Hematopoietic multipotent progenitor cell treated with erythropoietin and hydrocortisone succinate and interleukin-3 and kit ligand, for 8 days (in vitro differentiated cells): Measurements from ENCODE around the gene EFCAB13.
A peak's percentile ranks its signal among the peaks of the same experiment; 100 is the strongest.

ENCODE experiments used
- DNase-seq: peaks from one replicate; pipeline ENCODE4 v3.0.0-alpha.2; 2015

Gene EFCAB13

DNA sequence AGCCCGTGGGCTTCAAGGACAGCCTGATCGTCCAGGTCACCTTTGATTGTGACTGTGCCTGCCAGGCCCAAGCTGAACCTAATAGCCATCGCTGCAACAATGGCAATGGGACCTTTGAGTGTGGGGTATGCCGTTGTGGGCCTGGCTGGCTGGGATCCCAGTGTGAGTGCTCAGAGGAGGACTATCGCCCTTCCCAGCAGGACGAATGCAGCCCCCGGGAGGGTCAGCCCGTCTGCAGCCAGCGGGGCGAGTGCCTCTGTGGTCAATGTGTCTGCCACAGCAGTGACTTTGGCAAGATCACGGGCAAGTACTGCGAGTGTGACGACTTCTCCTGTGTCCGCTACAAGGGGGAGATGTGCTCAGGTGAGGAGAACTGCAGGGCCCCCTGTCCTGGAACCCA lies 31.5 kb upstream of the EFCAB13 start:
- DNase-seq = no peak

- no peak for DNase-seq
Observed at GRCh38 chr17:47295037-47295873, 28.5 kb upstream of the EFCAB13 start.

DNA sequence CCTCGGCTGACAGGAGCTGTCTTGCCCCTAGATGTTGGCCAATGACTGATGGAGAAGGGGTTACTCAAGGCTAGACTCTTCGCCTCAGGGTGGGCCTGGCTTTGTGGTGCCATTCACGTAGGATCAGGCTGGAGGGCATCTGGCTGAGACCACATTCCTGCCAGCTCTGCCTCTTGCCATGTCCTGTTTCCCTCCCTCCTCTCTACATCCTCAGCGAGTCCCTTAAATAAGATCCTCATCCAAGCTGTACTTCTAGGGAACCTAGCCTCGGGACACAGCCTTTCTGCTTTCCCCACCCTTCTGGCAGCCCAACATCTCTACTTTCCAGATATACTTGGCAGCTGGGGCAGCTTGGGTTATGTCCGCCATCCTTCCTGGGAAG lies 27.9 kb upstream of the EFCAB13 start:
- DNase-seq = no peak

DNA sequence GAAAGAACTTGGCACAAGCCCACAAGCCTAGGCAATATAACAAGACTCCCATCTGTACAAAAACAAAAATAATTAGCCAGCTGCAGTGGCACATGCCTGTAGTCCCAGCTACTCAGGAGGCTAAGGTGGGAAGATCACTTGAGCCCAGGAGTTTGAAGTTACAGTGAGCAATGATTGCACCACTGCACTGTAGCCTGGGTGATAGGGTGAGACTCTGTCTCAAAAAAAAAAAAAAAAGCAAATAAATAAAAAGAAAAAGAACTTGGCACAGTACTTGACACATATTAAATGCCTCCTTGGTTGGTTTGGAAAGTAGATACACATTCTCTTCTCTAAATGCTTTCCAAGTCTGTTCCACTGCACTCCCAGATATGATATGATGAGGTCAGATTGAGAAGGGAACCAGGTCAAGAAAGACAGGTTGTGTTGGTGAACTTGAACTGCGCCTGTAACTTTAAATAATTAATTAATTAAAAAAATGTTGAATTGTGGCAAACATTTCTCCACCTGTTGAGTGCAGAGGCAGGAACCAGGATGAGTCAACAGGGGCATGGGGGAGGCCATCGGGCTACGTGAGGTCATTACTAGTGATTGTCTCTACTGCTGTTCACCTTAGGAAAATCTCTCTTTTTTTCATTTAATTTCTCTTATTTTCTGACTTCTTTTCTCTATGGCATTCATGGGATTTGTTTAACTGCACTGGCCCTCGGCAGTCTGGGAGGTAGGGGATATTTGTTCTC lies 25.9 kb upstream of the EFCAB13 start:
- no peak for DNase-seq

DNA sequence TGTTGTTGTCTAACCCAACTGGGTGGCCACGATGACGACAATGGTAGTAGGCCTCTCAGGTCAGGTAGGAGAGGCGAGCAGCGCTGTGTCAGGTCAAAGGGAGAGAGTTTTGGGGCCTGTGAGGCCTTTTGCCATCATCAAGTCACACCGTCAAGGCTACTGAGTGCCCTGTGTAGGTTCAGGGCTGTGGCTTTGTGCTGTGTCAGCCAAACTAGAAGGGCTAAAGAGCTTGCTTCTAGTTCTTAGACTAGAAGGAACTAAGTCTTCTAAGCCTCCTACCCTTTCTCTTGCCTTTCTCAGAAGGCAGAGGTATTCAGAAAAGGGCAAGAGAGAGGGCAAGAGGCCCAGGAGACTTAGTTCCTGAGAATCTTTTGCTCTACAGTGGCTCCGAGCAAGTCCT lies 25.0 kb upstream of the EFCAB13 start:
- DNase-seq = no peak

GRCh38 chr17:47299239-47299910 lies 24.4 kb upstream of the EFCAB13 start:
- DNase-seq = no peak

GRCh38 chr17:47300718-47301117 lies 23.0 kb upstream of the EFCAB13 start:
- DNase-seq = no peak

- no peak for DNase-seq
Observed at GRCh38 chr17:47301161-47301560, 22.6 kb upstream of the EFCAB13 start.

DNA sequence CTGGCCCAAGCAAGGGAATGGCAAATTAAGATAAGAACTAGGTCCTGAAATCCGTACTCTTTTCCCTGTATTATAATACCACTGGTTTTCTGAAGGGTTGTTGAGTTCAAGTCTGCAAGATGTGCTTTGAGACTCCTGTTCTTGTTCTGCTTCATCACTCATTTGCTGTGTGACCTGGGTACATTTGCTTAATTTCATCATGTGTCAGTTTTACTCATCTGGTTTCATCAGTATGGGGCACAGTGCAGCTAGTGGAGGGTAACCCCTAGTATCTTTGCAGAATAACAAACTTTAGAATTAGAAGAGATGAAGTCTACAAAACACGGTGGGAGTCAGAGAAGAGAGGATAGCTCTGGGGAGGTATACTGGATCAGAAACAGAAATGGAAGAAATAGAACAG lies 21.9 kb upstream of the EFCAB13 start:
- DNase-seq = no peak

DNA sequence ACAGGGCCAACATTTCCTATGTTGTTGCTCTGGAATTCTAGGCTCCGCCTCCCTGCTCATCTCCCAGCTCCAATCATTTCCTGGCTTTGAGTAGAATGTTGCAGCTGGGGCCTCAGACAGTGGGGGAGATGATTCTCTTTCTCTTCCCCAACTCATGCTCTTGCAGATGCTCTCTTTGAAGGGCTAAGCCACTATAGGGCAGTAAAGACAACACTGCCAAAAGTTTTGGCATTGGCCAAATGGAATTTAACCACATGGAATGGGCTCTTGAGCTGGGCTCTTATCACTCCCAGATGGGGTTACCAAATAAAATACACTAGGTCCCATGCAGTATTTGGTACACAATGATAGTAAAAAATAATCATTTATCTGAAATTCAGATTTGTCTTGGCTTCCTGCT lies 19.6 kb upstream of the EFCAB13 start:
- no peak for DNase-seq

GRCh38 chr17:47305302-47305923 lies 18.3 kb upstream of the EFCAB13 start:
- DNase-seq = no peak

DNA sequence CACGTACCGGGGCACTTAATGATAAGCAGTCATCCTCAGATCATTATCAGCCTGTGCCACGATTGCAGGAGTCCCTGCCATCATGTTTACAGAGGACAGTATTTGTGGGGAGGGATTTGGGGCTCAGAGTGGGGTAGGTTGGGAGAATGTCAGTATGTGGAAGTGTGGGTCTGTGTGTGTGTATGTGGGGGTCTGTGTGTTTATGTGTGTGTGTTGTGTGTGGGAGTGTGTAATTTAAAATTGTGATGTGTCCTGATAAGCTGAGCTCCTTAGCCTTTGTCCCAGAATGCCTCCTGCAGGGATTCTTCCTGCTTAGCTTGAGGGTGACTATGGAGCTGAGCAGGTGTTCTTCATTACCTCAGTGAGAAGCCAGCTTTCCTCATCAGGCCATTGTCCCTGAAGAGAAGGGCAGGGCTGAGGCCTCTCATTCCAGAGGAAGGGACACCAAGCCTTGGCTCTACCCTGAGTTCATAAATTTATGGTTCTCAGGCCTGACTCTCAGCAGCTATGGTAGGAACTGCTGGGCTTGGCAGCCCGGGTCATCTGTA lies 13.5 kb upstream of the EFCAB13 start:
- DNase-seq = no peak

DNA sequence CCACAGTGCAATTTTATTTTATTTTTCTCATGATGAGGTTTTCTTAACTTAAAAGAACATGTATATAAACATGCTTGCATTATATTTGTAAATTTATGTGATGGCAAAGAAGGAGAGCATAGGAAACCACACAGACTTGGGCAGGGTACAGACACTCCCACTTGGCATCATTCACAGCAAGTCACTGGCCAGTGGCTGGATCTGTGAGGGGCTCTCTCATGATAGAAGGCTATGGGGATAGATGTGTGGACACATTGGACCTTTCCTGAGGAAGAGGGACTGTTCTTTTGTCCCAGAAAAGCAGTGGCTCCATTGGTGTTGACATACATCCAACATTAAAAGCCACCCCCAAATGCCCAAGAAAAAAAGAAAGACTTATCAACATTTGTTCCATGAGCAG lies 12.3 kb upstream of the EFCAB13 start:
- DNase-seq = no peak

DNA sequence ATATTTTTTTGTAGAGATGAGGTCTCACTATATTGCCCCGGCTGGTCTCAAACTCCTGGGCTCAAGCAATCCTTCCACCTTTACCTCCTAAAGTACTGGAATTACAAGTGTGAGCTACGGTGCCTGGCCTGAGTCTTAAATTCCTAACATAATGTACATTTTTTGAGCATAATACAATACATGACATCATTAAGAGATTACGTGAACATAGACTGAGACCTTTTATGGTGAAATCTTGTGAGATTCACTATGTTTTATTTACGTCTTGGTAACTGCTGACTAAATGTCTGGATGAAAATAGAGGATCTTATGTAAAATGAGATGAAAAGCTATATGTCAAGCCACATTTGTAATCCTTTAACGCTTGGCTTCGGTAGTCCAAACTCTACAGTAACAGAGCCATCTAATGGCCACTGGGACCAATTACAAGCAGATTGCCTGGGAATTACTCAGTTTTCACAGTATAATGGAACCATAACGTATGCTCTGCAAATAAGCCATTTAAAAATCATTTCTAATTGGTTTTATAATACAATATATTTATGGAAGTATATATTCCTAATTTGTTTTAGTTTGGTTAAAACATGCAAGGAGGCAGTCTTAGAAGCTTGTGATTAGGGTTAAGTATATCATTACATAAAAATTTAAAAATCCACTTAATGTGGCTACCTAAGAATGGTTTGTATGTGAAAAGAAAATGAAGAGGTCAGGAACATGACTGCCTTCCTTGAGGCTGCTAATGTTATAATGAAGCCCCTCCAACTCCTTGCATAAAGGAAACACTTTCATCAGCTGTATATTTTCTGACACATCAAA lies 8.1 kb upstream of the EFCAB13 start:
- DNase-seq = peak; percentile 83

DNA sequence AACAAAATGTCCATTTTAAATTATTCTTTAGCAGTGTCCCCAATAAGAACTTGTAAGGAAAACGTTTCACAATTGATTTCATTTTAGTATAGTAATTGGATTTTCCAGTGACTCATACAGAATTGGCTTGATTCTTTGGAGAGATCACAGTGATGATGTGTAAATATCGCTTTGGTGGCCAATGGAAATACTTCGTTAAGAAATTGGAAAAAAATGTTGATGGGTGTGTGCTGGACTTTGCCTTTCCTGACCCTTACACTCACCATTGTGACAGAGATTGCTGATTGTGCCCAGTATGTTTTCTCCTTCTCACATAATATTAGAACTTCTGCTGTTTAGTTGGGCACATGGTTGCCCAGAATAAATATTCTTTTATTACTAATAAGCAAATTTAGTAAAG lies 7.4 kb upstream of the EFCAB13 start:
- DNase-seq = no peak

DNA sequence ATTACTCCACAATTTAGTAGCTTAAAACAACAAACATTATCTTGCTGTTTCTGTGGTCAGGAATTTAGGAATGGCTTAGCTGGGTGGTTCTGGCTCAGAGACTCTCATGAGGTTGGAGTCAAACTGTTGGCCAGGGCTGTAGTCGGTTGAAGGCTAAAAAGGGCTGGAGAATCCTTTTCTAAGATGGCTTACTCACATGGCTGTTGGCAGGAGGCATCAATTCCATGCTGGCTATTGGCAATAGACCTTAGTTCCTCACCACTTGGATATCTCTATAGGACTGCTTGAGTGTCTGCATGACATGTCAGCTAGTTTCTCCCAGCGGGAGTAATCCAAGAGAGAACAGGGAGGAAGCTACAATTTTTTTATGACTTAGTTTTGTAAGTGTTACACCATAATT lies 6.6 kb upstream of the EFCAB13 start:
- no peak for DNase-seq

GRCh38 chr17:47318197-47318918 lies 5.4 kb upstream of the EFCAB13 start:
- DNase-seq = no peak

DNA sequence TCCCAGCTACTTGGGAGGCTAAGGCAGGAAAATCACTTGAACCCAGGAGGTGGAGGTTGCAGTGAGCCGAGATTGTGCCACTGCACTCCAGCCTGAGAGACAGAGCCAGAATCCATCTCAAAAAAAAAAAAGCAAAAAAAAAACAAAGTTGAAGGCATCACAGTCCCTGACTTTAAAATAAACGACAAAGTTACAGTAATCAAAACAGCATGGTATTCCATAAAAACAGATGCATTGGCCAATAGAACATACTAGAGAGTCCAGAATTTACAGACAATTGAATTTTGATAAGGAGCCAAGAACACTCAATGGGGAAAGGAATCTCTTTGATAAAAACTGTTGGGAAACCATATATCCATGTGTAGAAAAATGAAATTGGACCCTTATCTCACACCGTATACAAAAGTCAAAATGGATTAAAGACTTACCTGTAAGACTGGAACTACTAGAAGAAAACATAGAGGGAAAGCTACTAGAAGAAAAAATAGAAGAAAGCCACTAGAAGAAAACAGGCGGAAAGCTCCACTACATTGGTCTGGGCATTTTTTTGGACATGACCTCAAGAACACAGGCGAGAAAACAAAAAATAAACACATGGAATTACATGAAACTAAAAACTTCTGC lies 2.8 kb upstream of the EFCAB13 start:
- no peak for DNase-seq

DNA sequence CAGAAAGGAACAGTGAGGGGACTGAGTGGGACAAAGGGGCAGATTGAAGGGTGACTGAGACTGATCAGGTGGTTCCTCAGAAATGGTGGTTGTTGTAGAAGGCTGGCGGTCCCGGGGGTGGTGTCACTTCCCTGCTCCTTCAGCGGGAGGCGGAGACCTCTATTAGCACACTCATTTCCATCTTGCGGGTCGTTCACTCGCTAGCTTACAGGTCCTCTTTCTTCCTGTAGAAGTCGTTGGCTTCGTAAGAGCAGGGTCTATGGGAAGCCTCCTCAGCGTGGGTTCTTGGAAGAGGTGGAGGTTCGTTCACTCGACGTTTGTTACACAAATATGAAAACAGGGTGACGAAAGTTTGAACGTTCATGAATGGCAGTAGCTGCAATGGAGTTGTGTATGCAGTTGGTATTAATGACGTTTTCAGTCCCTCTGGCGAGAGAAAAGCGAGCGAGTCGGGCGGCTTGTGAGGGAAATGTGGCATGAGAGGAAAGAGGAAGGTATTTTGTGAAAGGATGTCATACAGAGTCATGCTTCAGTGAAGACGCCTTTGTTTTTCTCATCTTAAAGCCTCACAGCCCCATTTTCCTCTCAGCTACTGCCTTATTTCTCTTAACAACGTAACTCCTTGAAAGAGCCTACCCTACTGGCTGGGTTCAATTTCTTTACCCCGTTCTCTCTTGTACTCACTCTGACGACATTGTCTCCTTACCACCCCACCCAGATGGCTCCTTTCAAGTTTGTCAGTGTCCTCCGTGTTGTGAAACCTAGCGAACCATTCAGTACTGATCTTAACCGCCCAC lies 667 bp downstream of the EFCAB13 start:
- DNase-seq = peak; percentile 73

GRCh38 chr17:47325176-47325575 lies 1.4 kb downstream of the EFCAB13 start:
- DNase-seq = no peak
